ENCODE data around the gene BACH2. TPM values are rescaled to one million over a fixed set of nuclear protein-coding genes. Genes with fewer than 3 reads are reported as not detected.

The BACH2 gene
- total and polyA plus RNA-seq, 10 of the 15 experiments (the other 5 are each of a cell fraction or from before 2014, with no cell fraction given), result 0.03 to 0.28 (median 0.04) TPM; not detected in 3

DNA sequence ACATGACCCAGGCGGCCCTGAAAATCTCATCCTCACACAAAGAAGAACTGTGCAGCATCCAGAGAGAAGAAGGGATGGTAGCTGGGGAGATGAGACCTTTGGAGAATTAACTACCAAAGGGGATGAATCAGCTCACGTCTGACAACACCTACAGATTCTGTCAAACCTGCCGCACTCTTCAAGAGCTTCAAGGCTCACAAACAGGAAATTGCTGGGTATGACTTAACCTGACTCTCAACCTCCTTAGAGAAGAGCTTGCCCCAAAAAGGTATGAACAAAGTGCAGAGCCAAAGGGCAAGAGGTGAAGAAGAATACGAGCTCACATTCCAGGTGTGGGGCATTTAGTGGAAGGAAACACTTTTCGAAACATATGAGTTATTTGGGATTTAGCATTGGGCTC is 139.8 kb downstream of the BACH2 start:
- intact Hi-C loops (cut with micrococcal nuclease; ENCODE audit: unreplicated experiment) (no loop called here), in situ Hi-C loops (cut with MboI) (no loop called here)
- no peak overlapping the region for H3K9ac ChIP-seq (ENCODE audit: control insufficient read depth, insufficient read depth, low read length)
- no peaks in the 10 kb centered on the region for H3K79me2 ChIP-seq (ENCODE audit: control insufficient read depth, insufficient read depth, low read length)
- DNase-seq (ENCODE audit: low read depth, low spot score), result no peak
- H3K4me3 ChIP-seq, result no peak overlapping the region
- no peaks in the 10 kb centered on the region for H4K20me1 ChIP-seq (ENCODE audit: control insufficient read depth, insufficient read depth)
- no peak overlapping the region for H3K27ac ChIP-seq (ENCODE audit: control insufficient read depth, insufficient read depth)
- ChIA-PET SMC1A (ENCODE audit: uncharacterized antibody, unreplicated experiment) (no interaction called here), RAD21 (ENCODE audit: unreplicated experiment) (no interaction called here), CTCF (interaction anchor here (1.0 kb wide), 1 partner anchor 216 kb away, joined by 4 read pairs; no protein-coding TSS in a partner anchor), POLR2A (interaction anchor here (0.5 kb wide), 1 partner anchor 88 kb away, joined by 4 read pairs; no protein-coding TSS in a partner anchor)
- H3K9me3 ChIP-seq (replicated peaks; ENCODE audit: control insufficient read depth, insufficient read depth, low read length), result no peaks in the 10 kb centered on the region
- H3K4me2 ChIP-seq (ENCODE audit: control insufficient read depth, insufficient read depth), result no peak overlapping the region
- no peak for FAIRE-seq
- H3K27me3 ChIP-seq (replicated peaks in 1 of 2; ENCODE audit: control insufficient read depth in 2 of 2, insufficient read depth in 2 of 2, low read length in 1 of 2), result no peaks in the 10 kb centered on the region; a peak in 1 of 4 replicates
- H3K4me1 ChIP-seq (ENCODE audit: control insufficient read depth, insufficient read depth, low read length), result no peaks in the 10 kb centered on the region
- TF ChIP-seq CEBPB (IDR thresholded peaks at IDR 0.05; ENCODE audit: borderline replicate concordance in 1 of 2, low read depth in 2 of 2, low read length in 2 of 2) (no peak), CREB1 (IDR thresholded peaks at IDR 0.05; ENCODE audit: low read depth) (no peak), ETV6 (conservative IDR thresholded peaks at IDR 0.05 in 1 of 2, IDR thresholded peaks at IDR 0.05 in 1 of 2; ENCODE audit: borderline replicate concordance in 1 of 2, low read depth in 1 of 2) (no peak), EP300 (IDR thresholded peaks at IDR 0.05; ENCODE audit: borderline replicate concordance in 1 of 2, control insufficient read depth in 1 of 2, low read depth in 2 of 2, low read length in 2 of 2) (no peak), SREBF1 (IDR thresholded peaks at IDR 0.05; ENCODE audit: low read length) (no peak), RAD21 (IDR thresholded peaks at IDR 0.05; ENCODE audit: insufficient read depth, low read depth, low read length) (no peak), GATAD2B (conservative IDR thresholded peaks at IDR 0.05; ENCODE audit: low read depth) (no peak)
- TF ChIP-seq, protein P1, sequence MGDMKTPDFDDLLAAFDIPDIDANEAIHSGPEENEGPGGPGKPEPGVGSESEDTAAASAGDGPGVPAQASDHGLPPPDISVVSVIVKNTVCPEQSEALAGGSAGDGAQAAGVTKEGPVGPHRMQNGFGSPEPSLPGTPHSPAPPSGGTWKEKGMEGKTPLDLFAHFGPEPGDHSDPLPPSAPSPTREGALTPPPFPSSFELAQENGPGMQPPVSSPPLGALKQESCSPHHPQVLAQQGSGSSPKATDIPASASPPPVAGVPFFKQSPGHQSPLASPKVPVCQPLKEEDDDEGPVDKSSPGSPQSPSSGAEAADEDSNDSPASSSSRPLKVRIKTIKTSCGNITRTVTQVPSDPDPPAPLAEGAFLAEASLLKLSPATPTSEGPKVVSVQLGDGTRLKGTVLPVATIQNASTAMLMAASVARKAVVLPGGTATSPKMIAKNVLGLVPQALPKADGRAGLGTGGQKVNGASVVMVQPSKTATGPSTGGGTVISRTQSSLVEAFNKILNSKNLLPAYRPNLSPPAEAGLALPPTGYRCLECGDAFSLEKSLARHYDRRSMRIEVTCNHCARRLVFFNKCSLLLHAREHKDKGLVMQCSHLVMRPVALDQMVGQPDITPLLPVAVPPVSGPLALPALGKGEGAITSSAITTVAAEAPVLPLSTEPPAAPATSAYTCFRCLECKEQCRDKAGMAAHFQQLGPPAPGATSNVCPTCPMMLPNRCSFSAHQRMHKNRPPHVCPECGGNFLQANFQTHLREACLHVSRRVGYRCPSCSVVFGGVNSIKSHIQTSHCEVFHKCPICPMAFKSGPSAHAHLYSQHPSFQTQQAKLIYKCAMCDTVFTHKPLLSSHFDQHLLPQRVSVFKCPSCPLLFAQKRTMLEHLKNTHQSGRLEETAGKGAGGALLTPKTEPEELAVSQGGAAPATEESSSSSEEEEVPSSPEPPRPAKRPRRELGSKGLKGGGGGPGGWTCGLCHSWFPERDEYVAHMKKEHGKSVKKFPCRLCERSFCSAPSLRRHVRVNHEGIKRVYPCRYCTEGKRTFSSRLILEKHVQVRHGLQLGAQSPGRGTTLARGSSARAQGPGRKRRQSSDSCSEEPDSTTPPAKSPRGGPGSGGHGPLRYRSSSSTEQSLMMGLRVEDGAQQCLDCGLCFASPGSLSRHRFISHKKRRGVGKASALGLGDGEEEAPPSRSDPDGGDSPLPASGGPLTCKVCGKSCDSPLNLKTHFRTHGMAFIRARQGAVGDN (IDR thresholded peaks at IDR 0.05), result no peak
- 40% methylated on average over 5 of the region's 5 CpGs for WGBS (ENCODE audit: insufficient coverage, insufficient replicate concordance, low lambda C conversion rate, missing lambda C conversion rate)
- no peaks in the 10 kb centered on the region for H3K36me3 ChIP-seq (ENCODE audit: control insufficient read depth in 2 of 2, insufficient read depth in 2 of 2, low read length in 1 of 2)
- H2AFZ ChIP-seq (ENCODE audit: control insufficient read depth, low read depth, low read length), result no peak overlapping the region
- ATAC-seq, result no peak
- BruUV-seq (replicated peaks), result no TSS peak
